Spinal cord (tissue), 10 donors: Measurements from ENCODE around the gene DEFB131B. TPM values are rescaled to one million over a fixed set of nuclear protein-coding genes. Genes with fewer than 3 reads are reported as not detected.
"Not testable (repeated sequence)": the region's sequence is repeated elsewhere in the genome, so short reads cannot be mapped to it uniquely, and the experiment has no call there.

ENCODE experiments used
- DNase-seq, 6 donors: peaks; one replicate each; pipeline versions ENCODE4 v3.0.0 to v3.0.0-alpha.2; 2013 to 2015; ENCODE audit warnings: low spot score in 6 of 6, low read depth in 4 of 6
- H3K27ac ChIP-seq: one replicate; pipeline ENCODE4 v1.5.1; 2013; ENCODE audit warnings: low read depth, low read length, control low read depth
- H3K27me3 ChIP-seq: one replicate; pipeline ENCODE4 v1.6.1; 2013; ENCODE audit warnings: low read length; ENCODE audit not compliant: control insufficient read depth, insufficient read depth
- H3K36me3 ChIP-seq: one replicate; pipeline ENCODE4 v1.6.1; 2013; ENCODE audit warnings: low read length; ENCODE audit not compliant: control insufficient read depth, insufficient read depth
- H3K4me1 ChIP-seq: one replicate; pipeline ENCODE4 v1.6.1; 2013; ENCODE audit warnings: low read length; ENCODE audit not compliant: control insufficient read depth, insufficient read depth
- H3K4me3 ChIP-seq: one replicate; pipeline ENCODE4 v1.5.1; 2013; ENCODE audit warnings: low read depth, low read length, control low read depth
- H3K9me3 ChIP-seq: one replicate; pipeline ENCODE4 v1.6.1; 2013; ENCODE audit warnings: low read length; ENCODE audit not compliant: control insufficient read depth, insufficient read depth
- WGBS: methylation state at CpG from one replicate; pipeline ENCODE4 v1.1.5; 2013; ENCODE audit warnings: missing lambda C conversion rate; ENCODE audit not compliant: insufficient coverage; 5-methylcytosine and 5-hydroxymethylcytosine counted together
- polyA plus RNA-seq, 2 donors: library from polyadenylated mRNA; unstranded; fragments of 120-200 nt; gene quantifications; one replicate each; pipeline ENCODE4 v1.2.1, GENCODE V29; 2013; ENCODE audit not compliant: insufficient read length in 2 of 2
- total RNA-seq, 2 donors: library from RNA; depleted of rRNA in 1 of 2; stranded (reverse); fragments of 120-200 nt in 1 of 2; fragments of >200 nt in 1 of 2; gene quantifications; one replicate each; pipeline versions ENCODE4 v1.2.3 to v1.2.4, GENCODE V29; 2013 to 2014
- donor health status: healthy.

DEFB131B gene
- total and polyA plus RNA-seq, 4 donors: not detected

GRCh38 chr11:71863978-71864627 lies 14.2 kb upstream of the DEFB131B start:
- H3K27me3 ChIP-seq, H3K4me1 ChIP-seq, H3K27ac ChIP-seq, H3K9me3 ChIP-seq, H3K4me3 ChIP-seq, H3K36me3 ChIP-seq: not testable (repeated sequence)
- DNase-seq: peak in 2 of 6 donors; percentile 23 to 34
- WGBS: no CpG with 5 or more reads among the region's 3 CpGs

- H3K27me3 ChIP-seq, H3K27ac ChIP-seq, DNase-seq, H3K36me3 ChIP-seq, H3K9me3 ChIP-seq, H3K4me1 ChIP-seq, H3K4me3 ChIP-seq: not testable (repeated sequence)
- no CpG with 5 or more reads among the region's 1 CpG for WGBS
Measured at GRCh38 chr11:71867209-71867608, 11.0 kb upstream of the DEFB131B start.

- not testable (repeated sequence) for H3K27me3 ChIP-seq, H3K4me1 ChIP-seq, H3K4me3 ChIP-seq, H3K27ac ChIP-seq, DNase-seq, H3K36me3 ChIP-seq, H3K9me3 ChIP-seq
- 100% methylated on average over 1 of the region's 3 CpGs for WGBS
Measured at GRCh38 chr11:71869931-71870330, 8.3 kb upstream of the DEFB131B start.

- not testable (repeated sequence) for H3K27me3 ChIP-seq, DNase-seq, H3K36me3 ChIP-seq
Measured at GRCh38 chr11:71870661-71871060, 7.6 kb upstream of the DEFB131B start.

GRCh38 chr11:71876262-71876661 lies 2.0 kb upstream of the DEFB131B start:
- not testable (repeated sequence) for H3K4me1 ChIP-seq, H3K36me3 ChIP-seq, H3K9me3 ChIP-seq, H3K27ac ChIP-seq, H3K4me3 ChIP-seq, H3K27me3 ChIP-seq
- peak in 1 of 6 donors; percentile 39 for DNase-seq
- WGBS: no CpG with 5 or more reads among the region's 2 CpGs

More at GRCh38 chr11:71870661-71871060, 7.6 kb upstream of the DEFB131B start:
- H3K4me3 ChIP-seq, H3K27ac ChIP-seq, H3K4me1 ChIP-seq, H3K9me3 ChIP-seq: not testable (repeated sequence)

- DNase-seq, H3K36me3 ChIP-seq, H3K4me1 ChIP-seq, H3K9me3 ChIP-seq, H3K4me3 ChIP-seq, H3K27me3 ChIP-seq, H3K27ac ChIP-seq: not testable (repeated sequence)
- WGBS: 100% methylated on average over 2 of the region's 12 CpGs
Measured at GRCh38 chr11:71885806-71886205, 7.6 kb downstream of the DEFB131B start.

- 70% methylated on average over 8 of the region's 14 CpGs for WGBS
- not testable (repeated sequence) for H3K36me3 ChIP-seq, H3K9me3 ChIP-seq, H3K27me3 ChIP-seq, H3K27ac ChIP-seq, H3K4me1 ChIP-seq, H3K4me3 ChIP-seq, DNase-seq
Measured at GRCh38 chr11:71888335-71889010, 10.2 kb downstream of the DEFB131B start.

- not testable (repeated sequence) for H3K9me3 ChIP-seq, H3K36me3 ChIP-seq, H3K4me1 ChIP-seq, H3K27me3 ChIP-seq, H3K4me3 ChIP-seq, H3K27ac ChIP-seq, DNase-seq
- 92% methylated on average over 9 of the region's 14 CpGs for whole genome bisulfite sequencing
Measured at GRCh38 chr11:71889181-71889872, 11.1 kb downstream of the DEFB131B start.

GRCh38 chr11:71895961-71896360 lies 17.7 kb downstream of the DEFB131B start:
- Histone ChIP-seq H3K36me3 (peaks cover 3% of the 10 kb centered on the region), H3K4me3 (no peak overlapping the region), H3K27ac (no peak overlapping the region), H3K27me3 (no peaks in the 10 kb centered on the region), H3K9me3 (no peaks in the 10 kb centered on the region), H3K4me1 (no peaks in the 10 kb centered on the region)
- DNase-seq: no peak
- WGBS: 96% methylated on average over 9 of the region's 12 CpGs

- H3K4me3 ChIP-seq, H3K36me3 ChIP-seq, H3K27me3 ChIP-seq, H3K27ac ChIP-seq, H3K9me3 ChIP-seq, DNase-seq, H3K4me1 ChIP-seq: not testable (repeated sequence)
- 88% methylated on average over 14 of the region's 14 CpGs for WGBS
Measured at GRCh38 chr11:71901137-71901536, 22.9 kb downstream of the DEFB131B start.
